SH-SY5Y (cell line): ENCODE data around the gene MPHOSPH8.

ENCODE experiments used
- GATA2 ChIP-seq: IDR thresholded peaks from 2 replicates; pipeline ENCODE4 v1.6.1; 2011; ENCODE audit warnings: mild to moderate bottlenecking, low read depth, low read length
- GATA3 ChIP-seq: IDR thresholded peaks from 2 replicates; pipeline ENCODE4 v1.6.1; 2011; ENCODE audit warnings: low read depth, mild to moderate bottlenecking, low read length, moderate library complexity

Gene MPHOSPH8

GRCh38 chr13:19658831-19659230 is 25.4 kb downstream of the MPHOSPH8 start:
- TF ChIP-seq GATA3: no peak
- no peak for TF ChIP-seq GATA2

- TF ChIP-seq GATA2: no peak
- no peak for TF ChIP-seq GATA3
Measured at GRCh38 chr13:19661126-19661525, 27.7 kb downstream of the MPHOSPH8 start.

DNA sequence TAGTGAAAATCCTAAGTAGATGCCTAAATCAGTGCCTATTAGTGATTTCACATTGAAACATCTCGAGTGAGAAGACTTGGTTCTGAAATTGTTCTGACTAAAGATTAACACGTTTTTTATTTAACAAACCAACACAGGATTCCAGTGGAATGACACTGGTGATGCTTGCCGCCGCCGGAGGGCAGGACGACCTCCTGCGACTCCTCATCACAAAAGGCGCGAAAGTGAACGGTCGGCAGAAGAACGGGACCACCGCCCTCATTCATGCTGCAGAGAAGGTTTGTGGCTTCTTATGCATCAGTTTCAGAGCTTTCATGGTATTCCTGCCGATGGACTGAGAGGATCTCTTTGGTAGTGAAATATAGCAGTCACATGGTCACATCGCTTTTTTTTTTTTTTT is 28.1 kb downstream of the MPHOSPH8 start:
- TF ChIP-seq GATA2 (no peak), GATA3 (no peak)

DNA sequence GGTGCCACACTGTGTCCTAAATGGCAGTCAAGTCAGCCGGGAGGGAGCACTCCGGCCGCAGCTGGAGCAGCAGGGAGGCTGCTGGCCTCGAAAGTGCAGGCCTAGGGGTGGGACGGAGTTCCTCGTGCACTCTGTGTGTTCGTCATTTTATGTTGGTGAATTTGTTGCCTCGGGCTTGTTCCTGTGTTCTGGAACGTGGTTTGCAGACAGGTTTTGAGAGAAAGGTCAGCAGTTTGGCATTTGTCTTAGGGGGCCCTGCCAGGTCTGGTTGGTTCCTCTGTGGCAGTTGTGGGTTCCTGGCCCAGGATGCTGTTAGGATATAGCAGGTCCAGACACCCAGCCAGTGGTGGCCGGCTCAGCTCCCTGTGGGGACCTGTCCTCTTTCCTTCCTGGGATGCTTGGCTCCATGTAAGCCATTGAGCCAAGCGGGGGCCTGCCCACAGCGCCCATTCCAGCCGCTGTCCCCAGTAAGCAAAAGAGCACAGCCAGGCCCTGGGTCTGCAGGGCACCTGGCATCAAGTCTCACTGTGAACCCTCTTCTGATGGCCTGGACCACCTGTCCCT is 30.0 kb downstream of the MPHOSPH8 start:
- TF ChIP-seq GATA3: no peak
- TF ChIP-seq GATA2: no peak

DNA sequence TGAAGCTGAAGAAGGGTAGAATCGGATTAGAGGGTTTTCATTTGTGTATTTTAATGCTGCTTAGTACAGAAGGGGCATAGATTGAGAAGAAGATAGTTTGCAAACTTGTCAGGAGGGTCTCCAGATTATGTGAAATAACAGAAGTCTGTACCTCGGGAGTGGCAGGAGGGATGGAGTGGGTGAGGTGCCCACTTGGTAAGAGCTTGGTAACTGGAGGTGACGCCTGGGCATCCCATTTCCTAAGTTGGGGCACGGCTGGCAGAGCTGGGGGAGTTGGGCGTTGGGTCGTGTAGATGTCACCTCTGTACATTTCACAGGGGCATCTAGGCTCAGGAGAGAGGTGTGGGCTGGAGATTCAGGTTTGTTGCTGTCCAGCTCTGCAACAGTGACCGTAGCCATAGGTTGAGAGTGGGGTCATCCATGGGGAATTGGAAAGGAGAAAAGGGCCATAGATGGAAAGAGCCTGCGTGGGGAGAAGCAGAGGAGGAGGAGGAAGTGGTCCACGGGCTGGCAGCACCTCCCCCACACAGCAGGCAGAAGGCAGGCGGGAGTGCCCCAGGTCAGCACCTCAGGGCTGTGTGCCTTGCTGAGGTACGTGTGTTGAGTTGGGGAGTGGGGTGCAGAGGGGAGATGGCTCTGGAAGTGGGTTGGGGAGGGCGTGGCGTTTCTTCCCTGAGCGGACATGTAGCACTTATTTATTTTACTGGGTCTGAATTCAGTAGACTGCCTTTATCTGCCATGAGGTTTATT is 31.2 kb downstream of the MPHOSPH8 start:
- TF ChIP-seq GATA2 (no peak), GATA3 (no peak)

DNA sequence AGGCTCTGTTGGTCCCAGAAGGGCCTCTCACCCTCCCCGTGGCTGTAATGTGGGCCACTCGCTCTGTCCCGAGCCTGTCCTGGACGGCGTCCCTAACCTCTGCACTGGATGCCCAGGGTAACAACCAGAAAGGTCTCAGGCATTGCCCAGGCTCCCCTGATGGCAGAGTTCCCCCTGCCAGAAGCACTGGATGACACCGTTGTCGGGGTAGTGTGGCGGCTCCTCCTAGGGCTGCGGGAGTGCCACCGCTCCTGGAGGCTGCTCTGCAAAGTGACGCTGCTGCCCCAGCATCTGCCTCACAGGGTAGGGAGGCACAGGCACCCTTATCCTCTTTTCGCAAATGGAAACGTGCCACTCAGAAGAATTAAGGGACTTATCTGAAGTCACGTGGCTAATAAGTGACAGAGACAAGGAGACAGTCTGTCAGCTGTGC is 32.0 kb downstream of the MPHOSPH8 start:
- no peak for TF ChIP-seq GATA3
- no peak for TF ChIP-seq GATA2

DNA sequence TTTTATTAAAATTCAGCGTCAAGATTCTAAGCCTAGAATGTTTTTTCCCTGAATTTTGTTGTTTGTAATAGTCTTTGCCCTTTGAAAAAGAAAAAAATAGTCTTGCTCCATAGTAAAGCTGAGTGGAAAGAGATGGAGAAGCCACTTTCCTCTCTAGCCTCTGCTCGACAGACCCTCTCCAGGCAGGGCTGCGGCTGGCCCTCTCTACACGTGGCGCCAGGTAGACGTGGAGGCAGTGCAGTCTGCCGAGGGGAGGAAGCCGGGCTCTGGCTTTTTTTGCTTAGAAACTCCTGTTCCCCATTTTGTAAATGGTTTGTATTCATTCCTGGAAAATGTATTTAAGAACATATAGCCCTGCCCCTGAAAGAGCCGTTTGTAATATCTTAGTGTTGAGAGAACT is 35.3 kb downstream of the MPHOSPH8 start:
- TF ChIP-seq GATA2: no peak
- TF ChIP-seq GATA3: no peak

DNA sequence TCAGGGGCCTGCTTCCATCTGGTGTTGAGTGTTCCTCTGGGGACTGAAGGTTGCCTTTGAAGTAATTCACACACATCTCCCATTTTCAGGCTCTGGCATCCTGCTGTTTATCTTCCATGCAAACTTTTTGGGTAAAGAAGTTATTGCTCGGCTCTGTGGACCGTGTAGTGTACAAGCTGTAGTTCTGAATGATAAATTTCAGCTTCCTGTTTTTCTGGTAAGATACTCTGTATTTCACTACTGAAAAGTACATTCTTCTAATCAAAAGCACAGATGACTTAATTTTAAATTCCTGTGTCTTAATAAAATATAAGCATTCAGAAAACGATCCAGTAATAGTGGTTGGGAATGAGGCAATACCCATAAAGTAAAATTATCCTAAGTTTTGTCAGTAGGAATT is 36.7 kb downstream of the MPHOSPH8 start:
- TF ChIP-seq GATA2 (no peak), GATA3 (no peak)

- TF ChIP-seq GATA2: no peak
- no peak for TF ChIP-seq GATA3
Measured at GRCh38 chr13:19672990-19673389, 39.5 kb downstream of the MPHOSPH8 start.

DNA sequence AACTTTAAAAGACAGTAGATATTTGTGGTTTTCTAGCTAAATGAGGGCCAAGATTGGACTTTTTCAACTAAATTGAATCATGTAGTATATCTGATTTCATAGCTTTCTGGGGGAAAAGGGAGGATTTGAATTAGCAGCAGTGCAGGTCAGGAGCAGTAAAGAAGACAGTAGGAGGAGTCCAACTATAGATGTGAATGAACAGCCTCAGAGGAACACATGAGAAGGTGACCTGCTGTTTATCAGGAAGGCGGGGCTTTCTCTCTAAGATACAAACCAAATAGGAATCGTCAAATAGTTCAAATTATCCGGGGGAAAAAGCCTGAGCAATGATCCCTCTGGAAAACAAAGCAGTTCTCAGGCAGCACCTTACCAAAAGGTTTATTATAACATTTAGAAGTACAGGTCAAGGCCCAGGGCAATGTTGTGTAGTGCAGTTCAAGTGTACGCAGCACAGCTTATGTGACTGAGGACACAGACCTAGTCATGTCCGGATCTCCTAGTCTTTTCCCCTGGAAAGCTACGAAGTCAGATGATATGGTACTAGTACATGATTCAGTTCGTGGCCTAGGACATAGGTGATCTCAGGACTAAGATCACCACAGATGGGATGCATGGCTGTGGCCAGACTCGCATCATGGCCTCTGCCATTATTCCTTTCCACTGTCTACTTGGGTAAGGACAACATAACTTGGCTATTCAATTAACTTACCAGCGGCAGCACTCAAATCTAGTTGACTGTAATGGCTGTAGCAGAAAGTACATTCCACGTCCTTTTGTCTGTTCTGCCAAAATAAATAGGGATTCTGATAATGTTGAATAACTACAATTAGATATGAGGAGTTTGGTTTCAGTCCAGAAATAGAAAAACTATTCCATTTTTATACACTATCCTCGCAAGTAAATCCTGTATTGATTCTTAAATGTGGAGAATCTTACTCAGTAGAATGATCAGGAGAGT is 40.3 kb downstream of the MPHOSPH8 start:
- TF ChIP-seq GATA3: no peak
- TF ChIP-seq GATA2: no peak

GRCh38 chr13:19674898-19675297 is 41.4 kb downstream of the MPHOSPH8 start:
- TF ChIP-seq GATA3 (no peak), GATA2 (no peak)

GRCh38 chr13:19676168-19676567 is 42.7 kb downstream of the MPHOSPH8 start:
- TF ChIP-seq GATA2 (no peak), GATA3 (no peak)

GRCh38 chr13:19680751-19681150 is 47.3 kb downstream of the MPHOSPH8 start:
- no peak for TF ChIP-seq GATA2
- TF ChIP-seq GATA3: no peak

DNA sequence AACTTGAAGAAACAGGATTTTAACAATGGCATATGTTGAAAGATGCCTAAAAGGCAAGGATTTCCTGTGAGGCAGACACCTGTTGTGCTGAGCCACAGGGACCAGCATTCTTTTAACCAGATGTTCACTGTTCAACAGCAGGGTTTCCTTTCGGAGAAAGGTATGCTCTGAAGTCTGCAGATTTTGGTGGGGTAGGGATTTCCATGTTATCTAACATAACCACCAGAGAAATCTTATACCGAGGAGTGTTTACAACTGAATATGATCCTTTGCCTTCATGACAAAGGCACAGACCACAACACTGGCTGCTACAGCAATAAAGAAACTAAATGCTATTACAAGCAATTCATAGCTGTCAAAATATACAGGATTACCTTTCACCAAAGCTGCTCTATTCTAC is 48.1 kb downstream of the MPHOSPH8 start:
- no peak for TF ChIP-seq GATA2
- TF ChIP-seq GATA3: no peak
